AG10803 (cell line): Measurements from ENCODE around the gene SRCIN1.

Experiments used
- DNase-seq: peaks from one replicate; pipeline ENCODE4 v3.0.0; 2010; ENCODE audit warnings: low read depth
- H3K4me3 ChIP-seq: 2 replicates; pipeline ENCODE4 v1.5.1; 2011; ENCODE audit warnings: mild to moderate bottlenecking, low read length, control low read depth
- TF ChIP-seq, protein P1 (sequence below): conservative IDR thresholded peaks from 2 replicates; pipeline ENCODE4 v1.5.1; 2011; ENCODE audit warnings: mild to moderate bottlenecking, low read length, control low read depth, inconsistent platforms

The SRCIN1 gene

DNA sequence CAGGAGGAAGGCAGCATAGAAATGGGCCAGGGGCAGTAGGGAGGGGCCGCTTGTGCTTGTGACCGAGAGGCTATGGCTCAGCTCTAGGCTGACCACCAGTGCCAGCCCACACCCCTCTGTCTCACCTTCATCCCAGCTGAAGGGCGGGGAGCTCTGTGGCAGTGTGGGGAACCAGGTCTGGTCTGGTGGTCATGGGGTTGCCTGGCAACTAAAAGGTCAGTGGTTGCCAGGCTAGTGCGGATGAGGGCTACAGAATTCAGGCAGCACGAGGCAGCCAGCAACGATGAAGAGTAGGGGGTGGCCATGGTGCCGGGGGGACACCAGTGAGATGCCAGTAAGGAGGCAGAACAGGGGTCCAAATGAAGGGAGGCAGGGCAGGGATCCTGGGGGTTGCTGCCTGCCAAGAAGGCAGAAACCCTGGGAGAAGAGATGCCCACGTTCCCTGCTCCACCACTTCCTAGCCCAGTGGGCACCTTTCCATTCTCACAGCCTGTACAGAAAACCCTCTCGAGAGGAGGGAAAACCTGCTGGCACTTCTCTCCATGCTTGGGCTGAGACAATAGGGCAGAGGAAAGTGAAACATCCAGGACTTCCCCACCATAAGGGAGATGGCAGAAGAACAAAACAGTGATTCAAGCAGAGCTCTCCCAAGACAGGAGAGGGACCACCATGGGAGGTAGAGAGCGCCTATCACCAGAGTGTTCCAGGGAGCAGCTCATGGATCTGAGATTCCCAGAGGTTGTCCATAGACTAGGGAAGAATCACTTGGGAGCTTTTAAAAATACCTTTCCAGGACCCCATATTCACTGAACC lies 39.7 kb downstream of the SRCIN1 start:
- TF ChIP-seq, protein P1, sequence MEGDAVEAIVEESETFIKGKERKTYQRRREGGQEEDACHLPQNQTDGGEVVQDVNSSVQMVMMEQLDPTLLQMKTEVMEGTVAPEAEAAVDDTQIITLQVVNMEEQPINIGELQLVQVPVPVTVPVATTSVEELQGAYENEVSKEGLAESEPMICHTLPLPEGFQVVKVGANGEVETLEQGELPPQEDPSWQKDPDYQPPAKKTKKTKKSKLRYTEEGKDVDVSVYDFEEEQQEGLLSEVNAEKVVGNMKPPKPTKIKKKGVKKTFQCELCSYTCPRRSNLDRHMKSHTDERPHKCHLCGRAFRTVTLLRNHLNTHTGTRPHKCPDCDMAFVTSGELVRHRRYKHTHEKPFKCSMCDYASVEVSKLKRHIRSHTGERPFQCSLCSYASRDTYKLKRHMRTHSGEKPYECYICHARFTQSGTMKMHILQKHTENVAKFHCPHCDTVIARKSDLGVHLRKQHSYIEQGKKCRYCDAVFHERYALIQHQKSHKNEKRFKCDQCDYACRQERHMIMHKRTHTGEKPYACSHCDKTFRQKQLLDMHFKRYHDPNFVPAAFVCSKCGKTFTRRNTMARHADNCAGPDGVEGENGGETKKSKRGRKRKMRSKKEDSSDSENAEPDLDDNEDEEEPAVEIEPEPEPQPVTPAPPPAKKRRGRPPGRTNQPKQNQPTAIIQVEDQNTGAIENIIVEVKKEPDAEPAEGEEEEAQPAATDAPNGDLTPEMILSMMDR, result no peak
- DNase-seq, result no peak
- no peak overlapping the region for H3K4me3 ChIP-seq

DNA sequence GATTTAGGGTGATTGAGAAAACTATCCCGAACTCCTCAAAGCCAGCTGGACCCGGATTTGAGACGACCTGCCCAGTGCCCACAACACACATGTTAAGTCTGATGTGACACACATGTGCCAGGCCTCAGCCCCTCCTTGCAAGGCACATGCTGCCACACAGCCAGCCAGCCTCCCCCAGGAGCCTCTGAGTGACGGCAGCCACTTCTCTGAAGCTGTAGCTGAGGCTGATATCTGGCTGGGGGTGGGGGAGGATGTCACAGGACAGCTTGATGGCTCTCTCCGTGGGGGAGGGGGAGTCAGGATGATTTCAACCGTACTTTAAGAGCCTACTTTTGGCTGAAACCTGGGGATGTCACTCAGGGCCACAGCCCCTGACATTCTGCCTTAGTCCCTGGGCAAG lies 40.9 kb downstream of the SRCIN1 start:
- H3K4me3 ChIP-seq, result no peak overlapping the region
- no peak for DNase-seq
- TF ChIP-seq, protein P1, result no peak

DNA sequence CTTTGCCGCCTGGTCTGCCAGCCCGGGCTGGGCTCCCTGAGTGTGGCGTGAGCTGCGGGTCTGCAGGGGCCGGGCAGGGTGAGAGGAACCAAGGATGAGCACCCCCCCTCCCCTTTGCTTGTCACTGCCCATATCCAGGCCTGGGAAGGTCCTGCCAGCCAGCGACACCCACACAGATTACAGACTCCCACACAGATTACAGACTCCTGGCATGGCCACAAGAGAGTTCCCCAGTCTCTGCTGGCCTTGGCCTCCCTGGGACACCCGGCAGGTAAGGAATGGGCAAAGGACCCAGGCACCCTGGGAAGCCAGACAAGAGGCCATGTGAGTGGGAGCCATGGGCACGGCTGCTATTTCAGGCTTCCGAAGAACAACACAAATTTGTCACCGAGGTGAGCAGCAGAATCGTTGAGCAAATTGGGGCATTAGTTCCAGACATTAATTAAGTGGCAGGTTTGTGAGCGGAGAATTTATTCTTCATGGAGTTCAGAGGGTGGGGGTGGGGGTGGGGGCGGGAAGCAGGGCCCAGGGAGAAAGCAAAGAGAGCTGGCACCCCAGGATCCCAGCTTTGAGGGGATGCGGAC lies 41.4 kb downstream of the SRCIN1 start:
- TF ChIP-seq, protein P1, result no peak
- DNase-seq, result no peak
- no peak overlapping the region for H3K4me3 ChIP-seq

DNA sequence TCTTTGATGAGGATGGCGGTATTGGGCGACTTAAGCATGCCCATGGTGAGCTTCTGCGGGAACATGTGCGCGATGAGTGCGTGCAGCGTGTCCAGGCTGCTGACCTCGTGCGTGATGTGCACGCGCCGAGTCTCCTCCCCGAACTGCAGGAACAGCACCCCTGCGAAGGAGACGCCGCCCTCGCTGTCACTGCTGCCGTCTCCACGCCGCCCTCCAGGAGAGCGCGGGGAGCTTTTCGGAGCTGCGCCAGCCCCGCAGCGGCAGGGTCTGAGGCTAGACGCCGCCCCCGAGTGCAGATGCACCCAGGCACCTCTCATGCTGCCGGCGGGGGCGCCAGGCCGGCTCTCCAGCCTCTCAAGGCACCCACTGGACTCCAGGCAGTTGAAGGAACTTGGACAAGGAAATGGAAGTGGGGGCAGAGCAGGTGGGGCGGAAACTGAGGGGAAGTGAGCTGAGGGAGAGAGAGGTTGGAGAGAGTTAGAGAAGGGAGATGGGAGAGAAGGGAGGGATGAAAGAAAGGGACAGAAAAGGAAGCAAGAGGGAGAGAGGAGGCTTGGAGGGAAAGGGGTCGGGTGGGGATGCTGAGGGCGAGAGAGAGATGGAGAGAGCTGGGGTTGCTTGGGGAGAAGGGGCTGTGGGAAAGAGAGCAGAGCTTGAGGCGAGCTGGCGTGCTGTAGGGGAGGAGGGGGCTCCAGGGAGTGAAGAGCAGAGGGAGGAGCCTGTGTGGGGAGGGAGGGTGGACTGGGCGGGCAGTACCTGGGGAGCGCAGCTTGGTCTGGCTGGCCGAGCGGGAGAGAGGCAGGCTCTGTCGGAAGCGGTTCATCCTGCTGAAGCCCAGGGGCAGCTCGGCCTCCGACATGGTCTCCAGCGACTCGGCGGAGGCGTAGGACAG lies 42.1 kb downstream of the SRCIN1 start:
- H3K4me3 ChIP-seq, result no peak overlapping the region
- DNase-seq, result no peak
- TF ChIP-seq, protein P1, result no peak

DNA sequence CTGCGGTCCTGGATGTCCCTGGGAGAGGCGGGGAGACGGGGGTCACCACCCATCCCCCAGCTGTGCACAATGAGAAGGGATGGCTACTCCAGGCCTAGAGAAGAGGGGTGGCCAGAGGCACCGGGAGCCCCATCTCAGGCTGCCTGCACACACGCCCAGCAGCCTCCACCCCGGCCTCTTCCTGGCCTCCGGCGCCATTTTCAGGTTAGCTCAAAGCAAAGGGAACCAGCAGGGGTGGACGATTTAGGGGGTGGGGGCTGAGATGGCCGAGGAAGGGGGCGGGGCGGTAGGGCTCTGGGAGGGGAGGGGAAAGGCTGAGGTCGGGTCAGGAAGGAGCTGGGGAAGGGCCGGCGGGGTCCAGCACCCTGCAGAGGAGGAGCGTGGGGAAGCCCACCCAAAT lies 42.8 kb downstream of the SRCIN1 start:
- DNase-seq, result no peak
- no peak overlapping the region for H3K4me3 ChIP-seq
- TF ChIP-seq, protein P1, result no peak

DNA sequence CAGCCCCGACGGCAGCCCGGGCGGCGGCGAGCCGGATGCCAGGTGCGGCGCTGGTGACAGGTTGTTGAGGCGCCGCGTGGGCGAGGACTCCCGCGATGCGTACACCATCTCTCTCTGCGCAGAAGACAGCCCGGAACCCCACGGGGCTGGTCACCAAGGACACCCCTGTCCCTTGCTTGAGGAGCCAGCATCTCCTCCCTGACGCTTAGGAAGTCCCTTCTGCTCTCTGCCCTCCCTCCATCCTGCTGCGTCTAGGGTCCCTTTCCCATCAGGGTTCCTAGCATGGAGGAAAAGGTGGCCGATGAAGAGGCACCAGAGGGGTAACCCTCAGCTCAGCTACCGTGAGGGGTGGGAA lies 43.6 kb downstream of the SRCIN1 start:
- no peak for DNase-seq
- no peak overlapping the region for H3K4me3 ChIP-seq
- TF ChIP-seq, protein P1, result no peak
